Progenitor cell of endocrine pancreas (in vitro differentiated cells): ENCODE data around the gene C10orf71. TPM values are rescaled to one million over a fixed set of nuclear protein-coding genes. Genes with fewer than 3 reads are reported as not detected.

Source experiments
- DNase-seq: peaks from one replicate; pipeline ENCODE4 v3.0.0; 2021; ENCODE audit warnings: low spot score; ENCODE audit not compliant: unreplicated experiment
- H3K27ac Mint-ChIP-seq: 2 replicates; pipeline ENCODE4 v1.8.0; 2021; ENCODE audit warnings: mild to moderate bottlenecking, moderate library complexity, mixed read lengths
- H3K27me3 Mint-ChIP-seq: 2 replicates; pipeline ENCODE4 v1.8.0; 2021; ENCODE audit warnings: mixed read lengths
- H3K36me3 Mint-ChIP-seq: 2 replicates; pipeline ENCODE4 v1.8.0; 2022; ENCODE audit warnings: mixed read lengths; ENCODE audit not compliant: insufficient read depth
- H3K4me1 Mint-ChIP-seq: 2 replicates; pipeline ENCODE4 v1.8.0; 2021; ENCODE audit warnings: low read depth, mixed read lengths
- H3K4me3 Mint-ChIP-seq: 2 replicates; pipeline ENCODE4 v1.8.0; 2021; ENCODE audit warnings: low read depth, mild to moderate bottlenecking, moderate library complexity, mixed read lengths
- H3K9me3 Mint-ChIP-seq: 2 replicates; pipeline ENCODE4 v1.8.0; 2021; ENCODE audit warnings: low read depth, mixed read lengths
- CTCF ChIP-seq: fragments of 200-600 bp; sonication (generic); IDR thresholded peaks from one replicate; pipeline ENCODE4 v1.5.0; 2021; ENCODE audit warnings: antibody characterized with exemption, mild to moderate bottlenecking; ENCODE audit not compliant: unreplicated experiment
- total RNA-seq: library from RNA; stranded (reverse); gene quantifications from 2 replicates; pipeline ENCODE4 v1.2.1, GENCODE V29; 2021

The C10orf71 gene
- total RNA-seq, 1 donor from 2014 or later: not detected

- H3K9me3 Mint-ChIP-seq: no peaks in the 10 kb centered on the region
- no peak for DNase-seq
- TF ChIP-seq CTCF: no peak
- no peak overlapping the region for H3K4me3 Mint-ChIP-seq
- no peaks in the 10 kb centered on the region for H3K36me3 Mint-ChIP-seq
- no peaks in the 10 kb centered on the region for H3K4me1 Mint-ChIP-seq
- H3K27ac Mint-ChIP-seq: no peak overlapping the region
- peaks cover 54% of the 10 kb centered on the region for H3K27me3 Mint-ChIP-seq
These were observed 76.6 kb downstream of the C10orf71 start for GRCh38 chr10:49375611-49376010.

Other genes starting within 250 kb of the C10orf71 start
- gene VSTM4, start 183.6 kb upstream of the C10orf71 start, total RNA-seq: 0.22 and 0.40 TPM in 2 replicates
- not detected in 2 replicates for gene FAM170B, start 165.1 kb upstream of the C10orf71 start, total RNA-seq
- not detected in 2 replicates for gene TMEM273, start 110.8 kb upstream of the C10orf71 start, total RNA-seq
- not detected in 2 replicates for gene DRGX, start 96.9 kb downstream of the C10orf71 start, total RNA-seq
- 30.2 and 35.0 TPM in 2 replicates for gene ERCC6, start 240.0 kb downstream of the C10orf71 start, total RNA-seq